B cell (primary cell): ENCODE data around the gene SKAP1. TPM values are rescaled to one million over a fixed set of nuclear protein-coding genes. Genes with fewer than 3 reads are reported as not detected.

Experiments used
- ATAC-seq: fragments of 200-7000 bp; cut with Tn5 transposase; one replicate; pipeline ENCODE4 v1.10.0; 2021; ENCODE audit warnings: low read depth, mild to moderate bottlenecking, moderate number of reproducible peaks, moderate library complexity
- CTCF ChIA-PET: fragments of 350-600 bp; sonication (Branson Sonifier 250); formaldehyde crosslinking; loops from one replicate; lab custom pipeline; 2021; ENCODE audit warnings: antibody characterized with exemption, inconsistent platforms; lab: Charles Lee
- POLR2A ChIA-PET: fragments of 350-600 bp; sonication (Branson Sonifier 250); formaldehyde crosslinking; loops from one replicate; lab custom pipeline; 2021; ENCODE audit warnings: antibody characterized with exemption; lab: Charles Lee
- DNase-seq: peaks from one replicate; pipeline ENCODE4 v3.0.0; 2013
- H2AFZ ChIP-seq: 2 replicates; pipeline ENCODE4 v1.6.1; 2012; ENCODE audit warnings: mild to moderate bottlenecking, low read depth, low read length; ENCODE audit not compliant: insufficient read depth, poor library complexity, severe bottlenecking
- H3K27ac ChIP-seq, 2 donors: 1 replicate in 1 of 2; 2 replicates in 1 of 2; pipeline ENCODE4 v1.5.1; 2012 to 2013; ENCODE audit warnings: low read length in 2 of 2, mild to moderate bottlenecking in 2 of 2, moderate library complexity in 1 of 2
- H3K27me3 ChIP-seq, 4 experiments: fragments of 200-600 bp in 1 of 4; sonication (generic) in 1 of 4; replicated peaks in 1 of 4; 1 replicate in 2 of 4; 2 replicates in 2 of 4; pipeline versions ENCODE4 v1.6.1 to v1.7.0; 2013 to 2016; ENCODE audit warnings: low read length in 3 of 4, mild to moderate bottlenecking in 2 of 4, mixed read lengths in 1 of 4, moderate library complexity in 1 of 4; ENCODE audit not compliant: insufficient read depth in 4 of 4, control insufficient read depth in 3 of 4; ENCODE audit errors: control extremely low read depth in 1 of 4
- H3K36me3 ChIP-seq, 2 experiments: replicated peaks in 1 of 2; 1 replicate in 1 of 2; 2 replicates in 1 of 2; pipeline versions ENCODE4 v1.6.1 to v1.7.1; 2013; ENCODE audit warnings: low read length in 1 of 2; ENCODE audit not compliant: insufficient read depth in 2 of 2, control insufficient read depth in 1 of 2; ENCODE audit errors: control extremely low read depth in 1 of 2, extremely low read depth in 1 of 2
- H3K4me1 ChIP-seq, 2 donors: fragments of 200-600 bp in 1 of 2; sonication (generic) in 1 of 2; 1 replicate in 1 of 2; 2 replicates in 1 of 2; pipeline versions ENCODE4 v1.5.1 to v1.6.1; 2013 to 2017; ENCODE audit warnings: low read length in 2 of 2; ENCODE audit not compliant: control insufficient read depth in 2 of 2, insufficient read depth in 2 of 2
- H3K4me2 ChIP-seq: replicated peaks from 2 replicates; pipeline ENCODE3; 2012; ENCODE audit warnings: mild to moderate bottlenecking, low read depth, low read length; ENCODE audit not compliant: poor library complexity, severe bottlenecking
- H3K4me3 ChIP-seq, 5 experiments: fragments of 200-600 bp in 1 of 5; sonication (generic) in 1 of 5; 1 replicate in 3 of 5; 2 replicates in 2 of 5; pipeline versions ENCODE4 v1.5.1 to v1.7.0; 2011 to 2016; ENCODE audit warnings: low read length in 4 of 5, mild to moderate bottlenecking in 4 of 5, low read depth in 2 of 5, control low read depth in 1 of 5, moderate library complexity in 1 of 5; ENCODE audit not compliant: insufficient read depth in 1 of 5; ENCODE audit errors: control extremely low read depth in 1 of 5, extremely low read depth in 1 of 5
- H3K79me2 ChIP-seq: fragments of 200-600 bp; sonication (generic); one replicate; pipeline ENCODE4 v1.6.0; 2016; ENCODE audit warnings: low read length; ENCODE audit not compliant: control insufficient read depth, insufficient read depth
- H3K9ac ChIP-seq: fragments of 200-600 bp; sonication (generic); 2 replicates; pipeline ENCODE4 v1.6.1; 2017; ENCODE audit warnings: mild to moderate bottlenecking, low read length, moderate library complexity
- H3K9me3 ChIP-seq, 3 donors: one replicate each; pipeline versions ENCODE4 v1.6.1 to v1.7.1; 2013; ENCODE audit warnings: low read length in 2 of 3; ENCODE audit not compliant: control insufficient read depth in 2 of 3, insufficient read depth in 1 of 3; ENCODE audit errors: control extremely low read depth in 1 of 3
- H4K20me1 ChIP-seq: 2 replicates; pipeline ENCODE4 v1.6.0; 2012; ENCODE audit warnings: mild to moderate bottlenecking, low read length; ENCODE audit not compliant: insufficient read depth, control insufficient read depth, poor library complexity, severe bottlenecking
- H3K27ac Mint-ChIP-seq: one replicate; pipeline ENCODE4 v1.8.0; 2021; ENCODE audit warnings: mixed read lengths
- H3K27me3 Mint-ChIP-seq: one replicate; pipeline ENCODE4 v1.8.0; 2021; ENCODE audit warnings: mixed read lengths
- H3K4me1 Mint-ChIP-seq: one replicate; pipeline ENCODE4 v1.8.0; 2021; ENCODE audit warnings: mixed read lengths
- H3K4me3 Mint-ChIP-seq: one replicate; pipeline ENCODE4 v1.8.0; 2021; ENCODE audit warnings: mixed read lengths
- H3K9me3 Mint-ChIP-seq: one replicate; pipeline ENCODE4 v1.8.0; 2022; ENCODE audit warnings: mixed read lengths; ENCODE audit not compliant: insufficient read depth
- CTCF ChIP-seq: fragments of 200-600 bp; IDR thresholded peaks from one replicate; pipeline ENCODE4 v1.8.0; 2022; ENCODE audit warnings: antibody characterized with exemption, mild to moderate bottlenecking
- EZH2 ChIP-seq: IDR thresholded peaks from 2 replicates; pipeline ENCODE4 v1.6.1; 2012; ENCODE audit warnings: borderline replicate concordance, low read depth, mild to moderate bottlenecking, moderate library complexity, low read length; ENCODE audit not compliant: insufficient read depth, poor library complexity, severe bottlenecking
- WGBS: methylation state at CpG from one replicate; pipeline ENCODE4 v1.1.5; 2013; ENCODE audit warnings: missing lambda C conversion rate; ENCODE audit not compliant: insufficient coverage; 5-methylcytosine and 5-hydroxymethylcytosine counted together
- intact Hi-C: fragments of 100-400 bp; cut with micrococcal nuclease; formaldehyde crosslinking; loops from one replicate; pipeline ENCODE4 v1.10.0; 2022
- polyA plus RNA-seq: library from polyadenylated mRNA; depleted of rRNA; stranded (reverse); fragments of >200 nt; gene quantifications from 2 replicates; pipeline ENCODE4 v1.2.3, GENCODE V29; 2012
- total RNA-seq, 2 donors: library from RNA; stranded (reverse); fragments of 120-200 nt in 1 of 2; gene quantifications; 1 replicate in 1 of 2; 2 replicates in 1 of 2; pipeline versions ENCODE4 v1.2.3 to v1.2.4, GENCODE V29; 2013 to 2022

The SKAP1 gene
- total and polyA plus RNA-seq, 2 donors (not counting 1 experiment from before 2014, with no cell fraction given): 33.1 to 37.3 TPM

- no peaks in the 10 kb centered on the region for H3K9me3 Mint-ChIP-seq
- no peak overlapping the region for H3K4me3 Mint-ChIP-seq
Observed at GRCh38 chr17:48285614-48286013, 144.4 kb downstream of the SKAP1 start.

GRCh38 chr17:48283907-48284306 is 146.1 kb downstream of the SKAP1 start:
- Histone ChIP-seq H3K4me2 (no peak overlapping the region), H2AFZ (no peak overlapping the region), H3K27ac (no peak overlapping the region), H4K20me1 (no peaks in the 10 kb centered on the region), H3K4me1 (no peaks in the 10 kb centered on the region), H3K9me3 (no peaks in the 10 kb centered on the region), H3K27me3 (no peaks in the 10 kb centered on the region), H3K36me3 (no peaks in the 10 kb centered on the region), H3K9ac (no peak overlapping the region), H3K79me2 (no peaks in the 10 kb centered on the region), H3K4me3 (no peak overlapping the region)
- ChIA-PET POLR2A (no interaction called here), CTCF (interaction anchor here (1.4 to 2.4 kb wide), 3 partner anchors 22 to 68 kb away, joined by 3 to 8 read pairs (median 4); no protein-coding TSS in a partner anchor)
- no peaks in the 10 kb centered on the region for H3K4me1 Mint-ChIP-seq
- intact Hi-C loops: no loop called here
- H3K27me3 Mint-ChIP-seq: no peaks in the 10 kb centered on the region
- DNase-seq: no peak
- no peak overlapping the region for H3K4me3 Mint-ChIP-seq
- no CpG with 5 or more reads among the region's 1 CpG for WGBS
- TF ChIP-seq CTCF (no peak), EZH2 (no peak)
- no peak for ATAC-seq
- H3K27ac Mint-ChIP-seq: no peak overlapping the region
- H3K9me3 Mint-ChIP-seq: no peaks in the 10 kb centered on the region

More at GRCh38 chr17:48285614-48286013, 144.4 kb downstream of the SKAP1 start:
- Histone ChIP-seq H4K20me1 (no peaks in the 10 kb centered on the region), H3K9ac (no peak overlapping the region), H3K4me2 (no peak overlapping the region), H3K4me3 (no peak overlapping the region), H3K36me3 (no peaks in the 10 kb centered on the region), H3K27me3 (no peaks in the 10 kb centered on the region), H2AFZ (no peak overlapping the region), H3K9me3 (no peaks in the 10 kb centered on the region), H3K79me2 (no peaks in the 10 kb centered on the region), H3K27ac (no peak overlapping the region), H3K4me1 (no peaks in the 10 kb centered on the region)
- TF ChIP-seq EZH2 (no peak), CTCF (no peak)
- ATAC-seq (no peak), DNase-seq (no peak)
- intact Hi-C loops: no loop called here
- Mint-ChIP-seq H3K27me3 (no peaks in the 10 kb centered on the region), H3K27ac (no peak overlapping the region), H3K4me1 (no peaks in the 10 kb centered on the region)
- POLR2A ChIA-PET: no interaction called here
- CTCF ChIA-PET: interaction anchor here (0.7 kb wide), 1 partner anchor 23 kb away, joined by 3 read pairs; no protein-coding TSS in a partner anchor
